Measurements from ENCODE around the gene FAM228A. TPM values are rescaled to one million over a fixed set of nuclear protein-coding genes. Genes with fewer than 3 reads are reported as not detected.
A peak's percentile ranks its signal among the peaks of the same experiment; 100 is the strongest.

FAM228A gene
- total RNA-seq, 3 donors from 2014 or later, result 0.66 to 2.6 (median 0.88) TPM

DNA sequence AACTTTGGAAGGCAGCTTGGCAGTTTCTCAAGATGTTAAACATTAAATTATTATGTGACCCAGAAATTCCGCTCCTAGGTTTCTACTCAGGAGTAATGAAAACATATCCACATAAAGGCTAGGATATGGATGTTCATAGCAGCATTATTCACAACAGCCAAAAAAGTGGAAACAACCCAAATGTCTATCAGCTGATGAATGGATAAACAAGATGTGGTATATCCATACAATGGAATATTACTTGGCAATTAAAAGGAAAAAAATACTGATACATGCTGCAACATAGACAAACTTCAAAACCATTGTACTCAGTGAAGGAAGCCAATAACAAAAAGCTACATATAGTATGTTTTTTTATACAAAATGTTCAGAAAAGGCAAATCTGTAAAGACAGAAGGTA is 12.4 kb upstream of the FAM228A start:
- H3K4me3 ChIP-seq, result no peak overlapping the region
- TF ChIP-seq POLR2AphosphoS5 (IDR thresholded peaks at IDR 0.05) (no peak), POLR2A (IDR thresholded peaks at IDR 0.05) (no peak)
- TF ChIP-seq, protein P1, sequence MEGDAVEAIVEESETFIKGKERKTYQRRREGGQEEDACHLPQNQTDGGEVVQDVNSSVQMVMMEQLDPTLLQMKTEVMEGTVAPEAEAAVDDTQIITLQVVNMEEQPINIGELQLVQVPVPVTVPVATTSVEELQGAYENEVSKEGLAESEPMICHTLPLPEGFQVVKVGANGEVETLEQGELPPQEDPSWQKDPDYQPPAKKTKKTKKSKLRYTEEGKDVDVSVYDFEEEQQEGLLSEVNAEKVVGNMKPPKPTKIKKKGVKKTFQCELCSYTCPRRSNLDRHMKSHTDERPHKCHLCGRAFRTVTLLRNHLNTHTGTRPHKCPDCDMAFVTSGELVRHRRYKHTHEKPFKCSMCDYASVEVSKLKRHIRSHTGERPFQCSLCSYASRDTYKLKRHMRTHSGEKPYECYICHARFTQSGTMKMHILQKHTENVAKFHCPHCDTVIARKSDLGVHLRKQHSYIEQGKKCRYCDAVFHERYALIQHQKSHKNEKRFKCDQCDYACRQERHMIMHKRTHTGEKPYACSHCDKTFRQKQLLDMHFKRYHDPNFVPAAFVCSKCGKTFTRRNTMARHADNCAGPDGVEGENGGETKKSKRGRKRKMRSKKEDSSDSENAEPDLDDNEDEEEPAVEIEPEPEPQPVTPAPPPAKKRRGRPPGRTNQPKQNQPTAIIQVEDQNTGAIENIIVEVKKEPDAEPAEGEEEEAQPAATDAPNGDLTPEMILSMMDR (IDR thresholded peaks at IDR 0.05), result no peak
- H3K36me3 ChIP-seq, result no peaks in the 10 kb centered on the region
- no peak overlapping the region for H3K27ac ChIP-seq
- no peaks in the 10 kb centered on the region for H3K27me3 ChIP-seq
- no peak for DNase-seq (ENCODE audit: low spot score in 2 of 2)
- H3K9me3 ChIP-seq, result no peaks in the 10 kb centered on the region
- H3K4me1 ChIP-seq, result no peaks in the 10 kb centered on the region
- intact Hi-C loops (cut with DNase I; ENCODE audit: low total_unique reads), result no loop called here

DNA sequence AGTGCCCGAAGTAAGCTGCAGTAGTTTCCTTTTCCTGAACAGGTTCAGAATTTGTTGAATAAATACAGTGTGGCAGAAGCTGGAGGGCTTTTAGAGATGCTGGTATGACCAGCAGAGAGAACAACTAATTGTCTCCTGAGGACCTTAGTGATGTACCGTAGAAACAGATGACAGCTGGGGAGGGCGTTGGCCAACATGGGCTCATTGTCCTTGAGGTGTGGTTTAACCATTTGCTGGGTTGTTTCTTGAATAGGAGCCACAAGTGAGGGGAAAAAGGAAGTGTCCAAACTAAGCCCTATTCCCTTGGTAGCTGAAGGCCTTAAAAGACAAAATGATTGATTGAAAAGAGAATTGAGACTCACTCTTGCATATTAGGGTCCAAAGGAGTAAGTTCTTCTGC is 11.7 kb upstream of the FAM228A start:
- no peaks in the 10 kb centered on the region for H3K27me3 ChIP-seq
- H3K36me3 ChIP-seq, result no peaks in the 10 kb centered on the region
- no peak overlapping the region for H3K4me3 ChIP-seq
- no peaks in the 10 kb centered on the region for H3K4me1 ChIP-seq
- no peak for DNase-seq (ENCODE audit: low spot score in 2 of 2)
- intact Hi-C loops (cut with DNase I; ENCODE audit: low total_unique reads), result loop anchor here (1.0 kb wide), 1 partner anchor 22 kb away; no protein-coding TSS in a partner anchor
- no peaks in the 10 kb centered on the region for H3K9me3 ChIP-seq
- no peak for TF ChIP-seq POLR2A (IDR thresholded peaks at IDR 0.05)
- TF ChIP-seq, protein P1 (IDR thresholded peaks at IDR 0.05), result no peak
- no peak for TF ChIP-seq POLR2AphosphoS5 (IDR thresholded peaks at IDR 0.05)
- H3K27ac ChIP-seq, result no peak overlapping the region

DNA sequence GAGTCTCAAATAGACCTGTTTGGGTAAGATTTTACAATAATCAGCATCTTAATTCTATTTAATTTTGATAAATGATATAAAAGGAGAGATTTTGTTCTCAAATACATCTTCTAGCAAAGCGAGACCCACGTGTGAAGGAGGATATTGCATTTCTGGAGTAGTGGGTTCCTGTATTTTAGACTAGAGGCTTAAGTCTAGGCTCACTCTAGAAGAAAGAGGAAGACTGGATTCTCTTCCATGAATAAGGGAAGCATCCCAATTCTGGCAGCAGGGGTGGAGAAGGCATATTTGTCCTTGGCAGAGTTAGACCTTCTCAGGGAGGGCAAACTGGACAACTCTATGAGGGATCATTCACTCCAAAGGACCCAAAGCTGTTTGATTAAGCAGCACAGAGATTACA is 11.3 kb upstream of the FAM228A start:
- no peak overlapping the region for H3K4me3 ChIP-seq
- H3K4me1 ChIP-seq, result no peaks in the 10 kb centered on the region
- H3K9me3 ChIP-seq, result no peaks in the 10 kb centered on the region
- H3K36me3 ChIP-seq, result no peaks in the 10 kb centered on the region
- no peak for TF ChIP-seq POLR2AphosphoS5 (IDR thresholded peaks at IDR 0.05)
- TF ChIP-seq POLR2A (IDR thresholded peaks at IDR 0.05), result no peak
- TF ChIP-seq, protein P1 (IDR thresholded peaks at IDR 0.05), result no peak
- intact Hi-C loops (cut with DNase I; ENCODE audit: low total_unique reads), result loop anchor here (1.0 kb wide), 1 partner anchor 22 kb away; no protein-coding TSS in a partner anchor
- H3K27me3 ChIP-seq, result no peaks in the 10 kb centered on the region
- DNase-seq (ENCODE audit: low spot score in 2 of 2), result no peak
- no peak overlapping the region for H3K27ac ChIP-seq

DNA sequence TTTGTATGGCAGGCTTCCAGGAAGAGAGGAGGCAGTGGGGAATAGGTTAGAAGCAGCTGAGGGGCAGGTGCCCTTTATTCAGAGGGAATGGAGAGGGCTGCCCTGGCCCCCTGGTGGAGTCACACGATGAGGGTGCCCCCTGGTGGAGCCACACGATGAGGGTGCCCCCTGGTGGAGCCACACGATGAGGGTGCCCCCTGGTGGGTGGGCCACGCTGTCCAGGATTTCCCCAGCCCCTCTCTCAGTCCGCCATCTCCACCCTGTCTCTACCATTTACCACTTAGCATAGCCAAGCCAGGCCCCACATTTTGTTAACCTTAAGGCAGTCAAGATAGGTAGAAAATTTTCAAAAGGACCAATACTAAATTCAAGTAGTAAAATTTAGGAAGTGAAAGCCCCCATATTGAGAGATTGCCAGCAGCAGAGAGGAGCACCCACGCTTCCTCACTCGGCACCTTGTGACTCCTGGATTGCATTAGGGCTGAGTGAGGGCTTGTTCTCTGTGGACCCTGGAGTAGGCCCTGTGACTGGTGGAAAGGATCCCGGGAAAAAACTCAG is 10.4 kb upstream of the FAM228A start:
- no peaks in the 10 kb centered on the region for H3K36me3 ChIP-seq
- no peak overlapping the region for H3K27ac ChIP-seq
- no peaks in the 10 kb centered on the region for H3K9me3 ChIP-seq
- H3K4me1 ChIP-seq, result no peaks in the 10 kb centered on the region
- no peaks in the 10 kb centered on the region for H3K27me3 ChIP-seq
- no peak for DNase-seq (ENCODE audit: low spot score in 2 of 2)
- intact Hi-C loops (cut with DNase I; ENCODE audit: low total_unique reads), result no loop called here
- TF ChIP-seq POLR2AphosphoS5 (IDR thresholded peaks at IDR 0.05) (no peak), POLR2A (IDR thresholded peaks at IDR 0.05) (no peak)
- TF ChIP-seq, protein P1 (IDR thresholded peaks at IDR 0.05), result peak in 1 of 3 donors; percentile 52
- H3K4me3 ChIP-seq, result no peak overlapping the region

DNA sequence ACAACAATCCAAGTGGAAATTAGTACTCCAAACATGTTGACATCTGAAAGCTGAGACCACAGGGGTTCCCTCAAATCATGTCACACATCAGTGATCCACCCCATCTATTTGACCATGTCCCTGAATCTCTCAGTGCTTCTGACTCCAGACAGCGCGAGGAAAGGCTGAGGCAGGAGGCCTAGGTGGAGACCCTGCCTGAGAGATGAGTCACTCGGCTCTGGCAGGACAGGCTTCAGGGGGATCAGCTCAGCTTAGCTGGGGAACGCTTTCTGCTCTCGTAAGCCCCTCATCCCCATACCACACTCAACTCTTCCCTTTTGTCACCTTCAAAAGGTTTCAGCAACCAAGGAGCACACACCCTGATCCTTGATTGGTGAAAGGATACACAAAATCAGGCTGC is 5.8 kb upstream of the FAM228A start:
- TF ChIP-seq, protein P1 (IDR thresholded peaks at IDR 0.05), result no peak
- TF ChIP-seq POLR2A (IDR thresholded peaks at IDR 0.05) (no peak), POLR2AphosphoS5 (IDR thresholded peaks at IDR 0.05) (no peak)
- H3K27me3 ChIP-seq, result no peaks in the 10 kb centered on the region
- H3K4me1 ChIP-seq, result no peaks in the 10 kb centered on the region
- H3K36me3 ChIP-seq, result no peaks in the 10 kb centered on the region
- H3K27ac ChIP-seq, result no peak overlapping the region
- DNase-seq (ENCODE audit: low spot score in 2 of 2), result no peak
- no peak overlapping the region for H3K4me3 ChIP-seq
- intact Hi-C loops (cut with DNase I; ENCODE audit: low total_unique reads), result no loop called here
- no peaks in the 10 kb centered on the region for H3K9me3 ChIP-seq
